Activated CD8-positive, alpha-beta memory T cell treated with anti-CD3 and anti-CD28 coated beads for 1 hour (primary cell): ENCODE measurements around the gene TNFSF13.

Experiments
- DNase-seq, 2 donors: peaks; one replicate each; pipeline ENCODE4 v3.0.0-alpha.2; 2020; ENCODE audit warnings: low read depth in 1 of 2; ENCODE audit errors: extremely low read depth in 1 of 2

Gene TNFSF13

DNA sequence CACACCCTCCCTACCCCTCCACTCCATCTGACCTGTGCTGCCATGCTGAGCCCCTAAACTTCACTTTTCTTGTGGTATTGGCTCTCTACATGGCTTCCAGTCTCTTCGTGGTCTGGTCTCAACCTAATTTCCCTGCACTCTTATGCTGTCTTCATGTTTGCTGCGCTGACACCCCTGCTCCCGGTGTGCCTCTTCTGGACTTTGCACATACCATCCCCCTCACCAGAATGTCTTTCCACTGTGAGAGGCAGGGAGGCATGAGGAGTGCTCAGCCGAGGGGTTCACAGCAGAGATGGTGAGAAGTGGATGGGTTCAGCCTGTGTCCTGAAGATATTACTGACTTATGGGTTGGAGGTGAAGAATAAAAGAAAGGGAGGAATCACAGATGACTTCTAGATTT lies 7.2 kb upstream of the TNFSF13 start:
- no peak for DNase-seq

DNA sequence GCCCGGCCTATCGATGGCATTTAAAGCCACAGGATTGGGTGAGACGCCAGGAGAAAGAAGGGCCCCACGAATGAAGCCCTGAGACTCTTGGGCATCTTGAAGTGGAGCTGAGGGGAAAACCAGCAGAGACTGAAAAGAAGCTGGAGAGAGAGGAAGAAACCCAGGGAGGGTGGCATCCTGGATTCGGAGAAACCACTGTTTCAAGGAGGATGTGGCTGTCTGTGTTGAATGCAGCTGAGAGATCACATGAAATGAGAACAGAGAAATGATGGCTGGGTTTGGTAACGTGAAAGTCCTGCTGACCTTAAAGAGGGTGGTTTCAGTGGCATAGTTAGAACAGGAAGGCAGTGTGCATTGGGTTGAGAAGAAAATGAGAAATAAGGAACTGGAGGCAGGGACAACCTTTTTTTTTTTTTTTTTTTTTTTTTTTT lies 5.9 kb upstream of the TNFSF13 start:
- no peak for DNase-seq

- DNase-seq, result no peak
Measured at GRCh38 chr17:7553356-7553755, 5.2 kb upstream of the TNFSF13 start.

DNA sequence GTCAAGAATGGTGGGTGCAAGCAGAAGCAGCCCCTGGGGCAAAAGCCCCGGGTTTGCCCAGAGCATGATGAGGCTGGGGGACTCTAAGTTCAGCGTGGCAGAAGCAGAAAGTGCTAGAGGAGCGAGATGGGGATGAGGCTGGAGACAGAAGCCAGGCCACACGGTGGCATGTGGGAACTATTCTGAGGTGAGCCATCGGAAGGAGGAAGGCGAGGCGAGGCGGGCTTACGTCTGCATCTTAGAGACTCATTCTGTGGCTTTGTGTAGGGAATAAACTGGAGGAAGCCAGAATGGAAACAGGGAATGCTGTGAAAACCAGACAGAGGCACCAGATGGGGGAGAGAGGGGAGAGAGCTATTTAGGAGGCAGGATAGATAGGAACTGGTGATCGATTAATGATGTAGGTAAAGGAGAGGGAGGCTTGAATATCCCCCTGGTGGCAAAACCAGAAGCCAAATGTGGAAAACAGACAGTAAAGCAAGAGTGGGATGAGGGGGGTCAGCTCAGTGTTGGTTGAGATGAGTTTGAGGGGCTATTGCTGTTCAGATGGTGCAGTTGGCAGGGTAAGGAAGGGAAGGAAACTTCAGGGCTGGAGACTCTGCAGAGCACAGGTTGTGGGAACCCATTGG lies 3.1 kb upstream of the TNFSF13 start:
- DNase-seq, result no peak

DNA sequence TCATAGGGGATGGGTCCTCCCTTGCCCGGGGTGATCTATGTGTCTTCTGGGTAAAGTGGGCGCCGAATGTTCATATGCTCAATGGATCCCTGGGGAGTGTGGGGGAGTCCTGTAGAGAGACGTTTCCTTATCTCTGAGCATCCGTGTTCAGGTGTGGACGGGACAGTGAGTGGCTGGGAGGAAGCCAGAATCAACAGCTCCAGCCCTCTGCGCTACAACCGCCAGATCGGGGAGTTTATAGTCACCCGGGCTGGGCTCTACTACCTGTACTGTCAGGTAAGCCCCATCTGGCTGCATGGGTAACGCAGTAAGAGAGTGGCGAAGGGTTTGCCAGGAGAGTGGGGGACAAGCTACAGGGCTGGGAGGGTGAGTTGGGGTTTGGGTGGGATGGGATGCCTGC lies 1.9 kb upstream of the TNFSF13 start:
- DNase-seq, result no peak

DNA sequence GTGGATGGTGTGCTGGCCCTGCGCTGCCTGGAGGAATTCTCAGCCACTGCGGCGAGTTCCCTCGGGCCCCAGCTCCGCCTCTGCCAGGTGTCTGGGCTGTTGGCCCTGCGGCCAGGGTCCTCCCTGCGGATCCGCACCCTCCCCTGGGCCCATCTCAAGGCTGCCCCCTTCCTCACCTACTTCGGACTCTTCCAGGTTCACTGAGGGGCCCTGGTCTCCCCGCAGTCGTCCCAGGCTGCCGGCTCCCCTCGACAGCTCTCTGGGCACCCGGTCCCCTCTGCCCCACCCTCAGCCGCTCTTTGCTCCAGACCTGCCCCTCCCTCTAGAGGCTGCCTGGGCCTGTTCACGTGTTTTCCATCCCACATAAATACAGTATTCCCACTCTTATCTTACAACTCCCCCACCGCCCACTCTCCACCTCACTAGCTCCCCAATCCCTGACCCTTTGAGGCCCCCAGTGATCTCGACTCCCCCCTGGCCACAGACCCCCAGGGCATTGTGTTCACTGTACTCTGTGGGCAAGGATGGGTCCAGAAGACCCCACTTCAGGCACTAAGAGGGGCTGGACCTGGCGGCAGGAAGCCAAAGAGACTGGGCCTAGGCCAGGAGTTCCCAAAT lies 1.3 kb upstream of the TNFSF13 start:
- no peak for DNase-seq

DNA sequence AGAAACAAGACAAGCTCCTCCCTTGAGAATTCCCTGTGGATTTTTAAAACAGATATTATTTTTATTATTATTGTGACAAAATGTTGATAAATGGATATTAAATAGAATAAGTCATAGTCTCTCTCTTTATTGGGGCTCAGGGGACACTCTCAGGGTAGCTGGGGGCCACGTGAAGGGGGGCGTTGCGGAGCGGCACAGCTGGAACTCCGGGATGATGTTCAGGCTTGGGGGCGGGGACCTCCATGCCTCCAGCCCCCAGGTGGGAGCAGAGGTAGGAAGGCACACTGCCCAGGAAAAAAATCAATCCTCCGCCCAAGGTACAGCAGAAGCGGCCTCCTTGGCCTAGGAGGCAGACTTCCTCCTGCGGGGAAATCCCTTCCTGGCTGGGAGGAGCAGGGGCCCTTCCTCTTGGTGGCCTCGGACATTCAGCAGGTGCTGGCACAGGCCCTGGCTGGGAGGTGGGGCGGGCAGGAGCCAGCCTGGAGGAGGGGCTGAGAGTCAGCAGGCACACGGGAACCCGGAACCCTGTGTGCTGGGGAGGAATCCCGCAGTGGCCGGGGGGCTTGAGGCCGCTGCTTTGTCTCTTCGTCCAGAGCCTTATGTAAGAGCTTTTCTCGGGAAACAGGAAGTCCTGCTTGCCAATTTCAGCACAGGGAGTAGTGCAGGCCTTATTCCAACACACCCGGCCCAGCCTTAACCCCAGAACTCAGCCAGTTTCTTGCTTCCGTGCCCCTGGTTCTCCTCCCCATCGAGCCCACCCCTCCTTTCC lies 591 bp upstream of the TNFSF13 start:
- no peak for DNase-seq

GRCh38 chr17:7559320-7560171 lies 996 bp downstream of the TNFSF13 start:
- no peak for DNase-seq

- no peak for DNase-seq
Measured at GRCh38 chr17:7560172-7561027, 1.9 kb downstream of the TNFSF13 start.

- DNase-seq, result peak; percentile 56 to 74
Measured at GRCh38 chr17:7561028-7561575, 2.6 kb downstream of the TNFSF13 start.

DNA sequence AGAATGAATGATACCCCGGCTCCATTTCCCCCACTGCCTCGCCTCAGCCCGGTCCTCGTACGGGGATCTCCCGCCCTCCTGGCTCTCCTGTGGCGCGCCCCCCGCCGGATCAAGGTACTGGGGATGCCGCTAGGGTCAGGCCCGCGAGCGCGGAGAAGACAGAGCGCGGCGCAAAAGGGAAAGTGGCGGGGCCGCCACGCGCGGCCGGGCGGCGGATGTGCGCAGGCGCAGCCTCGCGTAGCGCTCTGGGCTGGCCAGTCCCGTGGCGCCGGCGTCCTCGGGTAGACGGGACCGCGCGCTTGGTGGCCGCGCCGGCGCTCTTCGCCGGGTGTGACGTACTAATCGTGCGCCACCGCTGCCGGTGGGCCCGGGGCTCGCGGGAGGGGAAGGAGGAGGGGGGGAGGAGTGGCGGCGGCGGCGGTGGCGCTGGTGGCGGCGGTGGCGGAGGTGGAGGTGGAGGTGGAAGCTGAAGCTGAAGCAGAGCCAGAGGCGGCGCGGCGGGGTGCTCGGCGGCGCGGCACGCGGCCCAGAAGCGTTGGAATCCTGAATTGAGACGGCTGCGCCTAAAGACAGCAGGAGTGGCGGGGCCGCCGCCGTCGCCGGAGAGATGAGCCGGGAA lies 3.1 kb downstream of the TNFSF13 start, which contains the start of gene SENP3:
Gene SENP3, plus strand, starts transcription at position 331 of the 619 bp plus-strand sequence. CDS start 1,158 bp downstream, outside the sequence.
- DNase-seq, result peak; percentile 59 to 87

DNA sequence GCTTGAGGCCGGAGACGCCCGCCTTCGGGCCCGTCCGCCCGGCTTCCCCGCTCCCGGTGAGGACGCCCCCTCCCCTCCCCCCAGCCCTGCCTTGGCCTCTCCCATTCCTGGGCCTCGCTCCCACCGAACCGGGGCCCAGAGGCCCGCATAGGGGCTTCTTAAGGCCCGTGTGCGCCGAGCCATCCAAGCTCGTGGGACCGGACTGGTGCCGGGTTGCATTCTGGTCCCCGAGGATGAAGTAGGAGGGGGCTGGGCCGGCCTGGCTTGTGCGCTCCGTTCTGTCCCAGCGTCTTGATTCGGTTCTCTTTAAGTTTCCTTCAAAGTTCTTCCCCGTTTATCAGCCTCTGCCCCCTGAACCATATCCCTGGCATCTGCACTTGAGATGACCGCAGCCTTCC lies 3.7 kb downstream of the TNFSF13 start:
- no peak for DNase-seq

GRCh38 chr17:7563115-7563869 lies 4.7 kb downstream of the TNFSF13 start:
- DNase-seq, result no peak

DNA sequence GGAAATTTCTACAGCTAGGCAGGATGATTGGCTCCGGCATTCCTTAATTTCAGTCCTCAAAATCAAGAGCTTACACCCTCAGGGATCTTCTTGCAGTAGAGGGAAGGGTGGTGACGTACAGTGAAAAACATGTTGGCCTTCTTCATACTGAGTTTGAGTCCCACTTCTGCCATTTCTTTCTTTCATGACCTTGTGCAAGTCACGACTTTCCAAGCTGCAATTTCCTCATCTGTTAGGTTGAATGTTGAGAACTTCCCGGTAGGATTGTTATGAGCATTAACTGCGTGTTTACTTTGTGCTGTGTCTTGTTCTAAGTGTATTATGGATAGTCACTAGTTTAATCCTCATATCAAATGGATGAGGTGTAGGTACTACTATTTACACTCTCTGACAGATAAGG lies 11.0 kb downstream of the TNFSF13 start:
- DNase-seq, result no peak

DNA sequence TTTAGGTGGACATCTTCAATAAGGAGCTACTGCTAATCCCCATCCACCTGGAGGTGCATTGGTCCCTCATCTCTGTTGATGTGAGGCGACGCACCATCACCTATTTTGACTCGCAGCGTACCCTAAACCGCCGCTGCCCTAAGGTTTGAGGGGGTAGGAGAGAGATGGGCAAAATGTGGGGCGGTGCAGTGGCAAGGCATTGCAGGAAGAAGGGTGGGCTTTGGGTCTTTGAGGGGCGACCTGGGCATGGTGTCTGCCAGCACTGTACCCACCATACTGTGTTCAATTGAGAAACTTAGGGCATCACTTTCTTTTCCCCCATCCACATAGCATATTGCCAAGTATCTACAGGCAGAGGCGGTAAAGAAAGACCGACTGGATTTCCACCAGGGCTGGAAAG lies 11.8 kb downstream of the TNFSF13 start:
- no peak for DNase-seq

GRCh38 chr17:7572338-7572587 lies 13.7 kb downstream of the TNFSF13 start:
- no peak for DNase-seq

- DNase-seq, result peak; percentile 98 to 100
Measured at GRCh38 chr17:7572588-7573323, 14.2 kb downstream of the TNFSF13 start.
